Measurements from ENCODE around the gene CCDC138.

The CCDC138 gene

DNA sequence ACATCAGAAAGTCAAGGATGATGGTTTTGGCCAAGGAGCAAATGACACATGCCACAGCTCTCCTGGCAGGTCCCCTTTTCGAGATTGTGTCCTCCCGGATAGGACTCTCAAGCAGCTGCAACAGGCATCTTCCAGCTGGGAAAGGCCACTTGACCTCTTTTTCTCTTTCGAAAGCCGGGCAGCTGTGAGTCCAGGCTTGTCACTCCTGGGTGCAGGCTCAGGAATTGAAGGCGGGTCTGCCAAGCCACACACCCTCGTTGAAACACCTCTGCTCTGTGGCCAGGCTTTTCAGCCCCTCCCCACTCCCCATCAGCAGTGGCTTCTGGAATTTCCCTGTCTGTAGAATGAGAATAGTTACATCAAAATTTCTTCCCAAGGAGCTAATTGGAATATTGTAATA lies 98.0 kb downstream of the CCDC138 start:
- DNase-seq (ENCODE audit: extremely low read depth in 1 of 2, low read depth in 1 of 2) = no peak

- no peak for DNase-seq (ENCODE audit: extremely low read depth in 1 of 2, low read depth in 1 of 2)
Observed at GRCh38 chr2:108889907-108890306, 103.3 kb downstream of the CCDC138 start.

DNA sequence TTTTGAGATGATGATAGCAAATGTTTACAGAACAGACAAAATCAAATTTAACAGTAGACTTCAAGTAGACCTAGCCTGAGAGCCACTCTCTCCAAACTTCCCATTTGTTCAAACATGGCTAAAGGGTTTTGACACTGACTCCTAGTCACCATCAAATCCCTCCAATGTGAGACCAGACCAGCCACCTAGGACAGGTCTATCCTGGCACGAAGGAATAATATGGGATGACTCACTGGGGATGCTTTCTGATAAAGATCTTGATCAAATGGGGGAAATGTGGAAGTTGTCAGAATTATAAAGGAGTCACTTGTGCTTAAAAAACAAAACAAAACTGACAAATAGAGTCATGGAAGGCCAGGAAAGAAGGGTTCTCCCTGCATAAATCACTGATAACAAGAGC lies 106.7 kb downstream of the CCDC138 start:
- DNase-seq (ENCODE audit: extremely low read depth in 1 of 2, low read depth in 1 of 2) = no peak

DNA sequence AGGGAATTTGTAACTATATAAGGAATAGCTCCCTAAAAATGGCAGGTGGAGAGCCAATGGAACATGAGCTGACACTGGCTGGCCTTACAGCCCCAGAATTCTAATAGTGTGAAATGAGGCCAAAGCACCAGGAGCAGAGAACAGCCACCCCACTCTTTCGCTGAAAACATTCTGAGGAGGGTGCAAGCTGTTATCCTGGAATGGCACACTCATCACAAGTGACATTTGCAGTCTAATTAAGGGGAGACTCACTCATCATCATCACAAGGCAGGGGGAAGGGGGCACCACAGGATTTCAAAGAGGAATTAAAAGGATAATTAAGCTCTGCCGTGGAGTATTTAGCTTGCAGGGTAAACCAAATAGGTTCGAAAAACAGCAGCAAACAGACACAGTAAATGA lies 108.2 kb downstream of the CCDC138 start:
- no peak for DNase-seq (ENCODE audit: extremely low read depth in 1 of 2, low read depth in 1 of 2)

- no peak for DNase-seq (ENCODE audit: extremely low read depth in 1 of 2, low read depth in 1 of 2)
Observed at GRCh38 chr2:108895188-108895587, 108.6 kb downstream of the CCDC138 start.

DNA sequence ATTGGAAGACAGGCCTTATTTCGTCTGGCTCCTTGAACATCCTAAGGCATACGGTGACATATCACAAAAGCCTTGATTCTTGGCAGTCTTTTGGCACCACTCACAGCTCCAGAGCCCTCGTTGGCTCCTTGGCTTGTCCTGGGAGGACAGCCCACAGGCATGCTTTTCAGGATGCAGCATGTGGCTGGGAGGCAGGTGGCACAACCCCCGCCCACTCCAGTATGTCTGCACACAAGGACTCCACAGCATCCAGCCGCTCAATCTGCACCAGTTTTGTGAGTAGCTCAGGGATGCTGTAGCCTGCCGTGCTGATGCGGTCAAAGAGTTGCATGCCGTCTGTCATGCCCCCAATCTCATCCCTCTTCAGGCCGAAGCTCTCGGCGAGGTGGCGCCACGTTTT lies 110.2 kb downstream of the CCDC138 start:
- no peak for DNase-seq (ENCODE audit: extremely low read depth in 1 of 2, low read depth in 1 of 2)

GRCh38 chr2:108898315-108899082 lies 111.9 kb downstream of the CCDC138 start:
- no peak for DNase-seq (ENCODE audit: extremely low read depth in 1 of 2, low read depth in 1 of 2)

- DNase-seq (ENCODE audit: extremely low read depth in 1 of 2, low read depth in 1 of 2) = no peak
Observed at GRCh38 chr2:108904680-108905079, 118.1 kb downstream of the CCDC138 start.

DNA sequence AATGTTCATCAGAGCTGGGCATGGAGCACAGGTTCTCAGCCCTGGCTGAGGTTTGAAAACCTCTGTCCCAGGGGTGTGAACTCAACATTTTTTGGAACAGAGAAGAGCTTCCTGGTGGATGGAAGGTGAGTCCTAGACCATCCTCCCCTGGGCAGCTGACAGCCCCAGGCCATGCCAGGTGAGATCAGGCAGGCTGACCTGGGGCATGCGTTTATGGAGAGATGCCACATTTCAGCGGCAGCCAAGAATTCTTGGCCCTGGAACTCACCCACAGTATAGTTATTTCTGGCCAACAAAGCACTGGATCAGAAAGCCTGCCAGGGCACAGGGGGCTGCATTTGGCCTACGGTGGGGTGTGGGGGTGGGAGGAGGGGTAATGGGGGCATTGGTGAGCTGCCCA lies 118.6 kb downstream of the CCDC138 start:
- no peak for DNase-seq (ENCODE audit: extremely low read depth in 1 of 2, low read depth in 1 of 2)

DNA sequence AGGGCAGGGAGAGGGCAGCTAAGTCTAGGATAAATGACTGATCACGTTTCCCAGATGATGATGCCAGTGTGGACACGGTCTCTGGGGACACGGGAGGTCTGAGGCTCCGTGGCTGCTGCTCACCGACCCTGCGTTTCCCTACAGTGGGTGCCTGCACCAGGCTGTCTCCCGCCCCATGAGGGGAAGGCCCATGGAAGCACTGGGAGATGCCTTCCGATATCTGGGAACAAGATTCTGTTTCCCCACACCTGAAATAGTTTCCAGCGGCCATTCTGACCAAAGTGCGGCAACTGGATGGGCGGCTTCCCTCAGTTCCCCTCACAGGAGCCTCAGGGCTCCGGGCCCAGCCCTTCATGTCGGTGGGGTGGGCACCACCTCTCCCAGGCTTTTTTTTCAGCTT lies 119.3 kb downstream of the CCDC138 start:
- no peak for DNase-seq (ENCODE audit: extremely low read depth in 1 of 2, low read depth in 1 of 2)

DNA sequence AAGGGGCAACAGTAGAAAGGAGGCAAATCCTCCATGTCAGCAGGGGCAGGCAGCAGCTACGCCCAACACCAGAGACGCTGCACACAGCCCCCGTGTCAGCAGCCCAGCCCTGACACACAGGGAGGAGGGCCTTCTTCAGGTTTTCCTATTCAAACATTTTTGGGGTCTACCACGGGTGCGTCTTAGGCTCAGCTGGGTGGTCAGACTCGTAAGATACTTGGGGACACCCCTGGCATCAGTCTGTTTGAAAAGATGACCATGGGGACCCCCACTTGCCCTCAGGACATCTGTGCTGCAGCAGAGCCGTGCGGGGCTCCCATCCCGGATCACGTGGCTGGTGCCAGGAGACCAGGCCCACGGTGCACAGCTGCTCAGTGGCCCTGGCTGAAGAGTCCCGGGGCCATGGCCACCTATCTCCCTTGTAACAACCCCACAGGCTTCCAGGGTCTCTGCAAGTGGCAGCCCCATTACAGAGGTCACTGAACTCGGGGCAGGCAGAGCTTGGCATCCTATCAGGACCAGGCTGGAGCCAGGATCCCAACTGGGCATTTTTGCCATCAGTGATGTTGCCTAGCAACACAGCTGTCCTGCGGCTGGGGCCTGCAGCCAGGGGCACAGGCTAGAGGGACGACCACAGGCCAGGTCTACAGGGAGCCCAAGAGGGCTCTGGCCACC lies 120.0 kb downstream of the CCDC138 start:
- no peak for DNase-seq (ENCODE audit: extremely low read depth in 1 of 2, low read depth in 1 of 2)

GRCh38 chr2:108907822-108908712 lies 121.5 kb downstream of the CCDC138 start:
- no peak for DNase-seq (ENCODE audit: extremely low read depth in 1 of 2, low read depth in 1 of 2)

DNA sequence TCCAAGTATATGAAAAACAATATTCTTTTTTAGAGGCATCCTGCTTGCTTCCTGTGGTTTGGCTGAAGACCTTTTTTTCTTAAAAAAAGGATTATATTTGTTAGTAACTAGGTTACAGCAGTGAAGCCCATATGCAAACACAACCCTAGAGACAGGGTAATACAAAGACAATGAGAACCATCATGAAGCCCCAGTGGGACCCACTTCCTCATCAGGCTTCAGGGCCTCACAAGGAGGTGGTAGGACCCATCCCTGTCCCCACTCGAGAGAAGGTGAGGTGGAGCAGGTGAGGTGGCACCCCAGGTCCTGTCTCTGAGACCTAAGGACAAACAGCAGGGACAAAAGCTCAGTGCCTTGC lies 122.1 kb downstream of the CCDC138 start:
- no peak for DNase-seq (ENCODE audit: extremely low read depth in 1 of 2, low read depth in 1 of 2)

DNA sequence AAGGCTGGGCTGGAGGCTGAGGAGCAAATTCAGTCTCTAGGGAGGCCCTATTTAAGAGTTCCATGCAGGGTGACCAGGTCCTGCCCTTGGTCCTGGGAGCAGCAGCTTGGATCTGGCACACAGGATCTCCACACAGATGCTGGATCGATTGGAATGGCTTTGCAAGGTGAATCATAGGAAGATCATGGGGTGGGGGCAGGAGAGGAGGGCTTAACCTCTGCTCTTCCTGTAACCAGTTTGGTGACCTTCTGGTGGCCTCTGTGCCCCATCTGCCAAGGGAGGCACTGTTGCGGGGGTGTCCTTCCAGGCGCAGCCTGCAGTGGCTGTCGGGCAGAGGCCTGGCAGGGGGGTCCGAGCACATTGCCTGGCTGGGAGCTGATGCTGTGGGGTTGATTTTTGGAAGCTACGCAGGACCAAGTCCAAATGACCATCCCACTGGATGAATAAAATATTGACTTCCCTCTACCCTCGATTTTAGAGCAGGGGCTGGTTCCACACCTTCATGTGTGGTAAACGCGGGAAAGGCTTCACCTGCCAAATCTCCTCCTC lies 122.8 kb downstream of the CCDC138 start:
- no peak for DNase-seq (ENCODE audit: extremely low read depth in 1 of 2, low read depth in 1 of 2)

DNA sequence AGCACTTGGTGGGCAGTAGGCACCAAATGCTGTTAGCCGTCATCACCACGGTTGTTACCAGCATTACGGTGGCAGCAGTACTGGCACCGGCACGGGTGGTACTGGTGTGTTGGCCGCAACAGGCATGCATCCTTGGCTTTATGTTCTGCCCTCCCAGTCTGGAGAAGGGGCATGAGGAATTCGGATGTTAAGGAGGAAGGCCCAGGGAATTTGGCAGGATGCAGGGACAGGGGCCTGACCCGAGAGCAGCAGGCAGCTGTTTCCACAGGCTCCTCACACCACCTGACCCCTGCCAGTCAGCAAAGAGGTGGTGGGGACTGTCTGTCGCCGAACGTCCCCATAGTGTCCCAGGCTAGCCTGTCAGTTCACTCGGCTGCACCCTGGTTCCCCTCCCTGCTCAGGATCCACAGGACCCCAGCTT lies 123.5 kb downstream of the CCDC138 start:
- DNase-seq (ENCODE audit: extremely low read depth in 1 of 2, low read depth in 1 of 2) = no peak

DNA sequence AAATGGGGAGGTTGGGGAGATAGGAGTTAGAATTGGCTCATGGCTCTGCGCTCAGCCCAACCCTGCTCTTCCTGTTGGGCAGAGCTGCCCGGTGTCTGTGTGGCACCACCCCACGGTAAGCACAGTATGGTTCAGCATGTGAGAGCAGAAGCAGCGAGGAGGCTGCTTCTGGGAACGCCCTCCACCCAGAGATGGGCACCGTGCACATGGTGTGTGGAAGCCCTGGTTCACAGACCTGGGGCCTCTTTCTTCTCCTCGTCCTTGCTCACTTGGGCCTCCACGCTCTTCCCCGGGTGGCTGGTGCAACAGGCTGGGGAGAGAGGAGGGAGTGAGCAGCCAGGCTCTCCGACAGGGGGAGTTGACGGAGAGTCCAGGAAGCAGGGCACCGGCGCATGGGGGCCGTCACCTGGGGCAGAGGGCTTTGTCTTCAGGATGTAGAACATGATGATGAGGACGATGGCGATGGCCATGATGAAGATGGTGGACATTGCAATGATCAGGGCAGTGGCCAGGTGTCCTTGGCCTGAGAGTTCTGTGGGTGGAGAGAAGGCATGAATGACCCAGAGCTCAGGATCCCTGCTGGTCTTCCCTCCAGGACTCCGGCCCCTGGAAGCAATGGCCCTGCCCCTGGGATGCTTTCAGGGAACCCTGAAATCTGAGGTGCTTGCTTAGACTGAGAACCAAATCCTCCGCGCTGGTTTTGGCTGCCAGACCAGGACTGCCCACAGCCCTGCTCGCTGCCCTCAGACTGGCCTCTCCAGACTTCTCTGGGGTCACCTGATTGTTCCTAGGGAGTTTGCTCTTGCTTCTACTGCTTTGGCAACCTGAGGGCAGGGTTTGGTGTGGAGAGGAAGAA lies 124.2 kb downstream of the CCDC138 start:
- no peak for DNase-seq (ENCODE audit: extremely low read depth in 1 of 2, low read depth in 1 of 2)

GRCh38 chr2:108911401-108911800 lies 124.8 kb downstream of the CCDC138 start:
- DNase-seq (ENCODE audit: extremely low read depth in 1 of 2, low read depth in 1 of 2) = no peak

- DNase-seq (ENCODE audit: extremely low read depth in 1 of 2, low read depth in 1 of 2) = no peak
Observed at GRCh38 chr2:108911807-108912628, 125.4 kb downstream of the CCDC138 start.

DNA sequence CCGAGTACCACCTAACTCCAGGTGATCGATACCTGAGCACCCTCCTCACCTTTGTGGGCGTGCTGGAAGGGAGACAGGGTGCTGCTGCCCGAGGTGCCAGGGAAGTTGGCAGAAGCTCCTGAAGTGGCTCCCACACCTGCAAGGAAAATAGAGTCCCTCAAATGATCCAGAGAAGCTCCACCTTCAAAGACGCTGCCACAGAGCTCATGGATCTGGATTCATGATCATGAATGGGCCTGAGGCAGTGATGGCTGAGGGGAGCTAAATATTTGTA lies 126.0 kb downstream of the CCDC138 start:
- no peak for DNase-seq (ENCODE audit: extremely low read depth in 1 of 2, low read depth in 1 of 2)

Measured in activated CD8-positive, alpha-beta memory T cell treated with anti-CD3 and anti-CD28 coated beads for 1 hour (primary cell).